NCI-H748 treated with DMSO at 0.1 percent for 48 hours (cell line): ENCODE measurements around the gene EDEM3.

Experiments
- DNase-seq: peaks from one replicate; lab custom pipeline; 2025; lab: John Stamatoyannopoulos, UW

The EDEM3 gene

DNA sequence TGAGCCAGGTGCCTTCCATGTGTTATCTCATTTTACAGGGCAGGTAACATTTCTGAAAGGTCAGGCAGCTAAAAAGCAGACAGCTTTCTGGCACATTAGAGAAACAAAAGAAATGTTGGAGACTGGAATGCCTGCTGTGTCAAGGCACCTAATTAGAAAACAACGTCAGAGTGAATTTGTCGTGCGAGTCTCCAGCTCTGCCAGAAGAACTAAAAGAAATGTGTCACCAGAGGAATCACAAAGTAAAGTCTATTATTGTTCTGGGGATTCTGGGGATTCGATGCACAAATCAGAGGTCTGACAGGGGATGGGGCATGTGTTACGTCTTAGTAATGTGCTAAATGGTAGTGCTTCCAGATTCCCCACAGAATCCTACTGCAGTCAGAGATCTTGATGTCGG, 89.3 kb downstream of the EDEM3 start:
- DNase-seq: no peak

DNA sequence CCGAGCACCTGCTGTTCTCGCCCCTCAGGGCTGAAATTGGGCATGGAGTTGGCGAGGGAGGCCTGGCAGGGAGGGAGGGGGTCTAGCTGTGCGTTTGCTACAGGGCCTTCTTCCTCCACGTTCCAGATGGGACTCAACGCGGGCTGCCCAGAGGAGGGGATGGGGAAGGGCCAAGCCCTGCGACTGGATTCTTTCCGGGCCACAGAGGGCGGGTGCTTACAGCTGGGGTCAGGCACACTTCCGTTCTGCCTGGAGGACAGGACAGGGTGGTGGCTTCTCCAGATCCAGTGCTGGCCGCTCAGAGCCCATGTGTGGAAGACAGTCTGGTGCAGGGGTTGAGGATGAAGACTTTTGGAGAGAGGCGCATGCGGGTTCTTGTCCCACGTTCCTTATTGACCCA, 90.0 kb downstream of the EDEM3 start:
- DNase-seq: no peak

DNA sequence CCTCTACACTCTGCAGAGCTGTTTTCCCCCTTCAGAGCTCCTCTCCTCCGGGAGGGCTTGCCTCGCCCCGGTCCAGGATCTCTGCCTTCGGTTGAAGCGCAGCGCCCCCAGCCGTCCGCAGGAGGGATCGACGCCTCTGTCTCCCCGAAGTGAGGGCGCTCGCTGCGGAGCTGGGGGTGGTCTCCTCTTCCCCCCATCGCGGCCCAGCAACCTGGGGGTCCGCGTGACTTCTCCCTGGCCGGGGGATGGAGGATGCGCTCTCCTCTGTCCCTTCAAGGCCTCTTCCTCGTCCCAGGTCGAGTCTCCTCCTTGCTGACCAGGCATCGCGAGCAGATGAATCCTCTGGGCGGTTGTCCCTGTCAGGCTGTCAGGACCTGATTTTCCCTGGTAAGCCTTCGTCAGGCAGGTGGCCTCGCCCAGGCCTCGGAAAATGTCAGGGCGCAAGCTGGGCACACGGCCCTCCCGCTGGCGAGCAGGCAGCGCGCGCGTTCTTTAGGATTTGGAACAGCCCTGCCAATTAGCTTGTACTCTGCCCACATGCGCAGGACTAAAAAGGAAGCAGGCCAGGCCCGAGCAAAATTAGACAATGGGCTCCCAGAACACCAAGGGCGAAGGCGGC, 90.5 kb downstream of the EDEM3 start:
- no peak for DNase-seq

DNA sequence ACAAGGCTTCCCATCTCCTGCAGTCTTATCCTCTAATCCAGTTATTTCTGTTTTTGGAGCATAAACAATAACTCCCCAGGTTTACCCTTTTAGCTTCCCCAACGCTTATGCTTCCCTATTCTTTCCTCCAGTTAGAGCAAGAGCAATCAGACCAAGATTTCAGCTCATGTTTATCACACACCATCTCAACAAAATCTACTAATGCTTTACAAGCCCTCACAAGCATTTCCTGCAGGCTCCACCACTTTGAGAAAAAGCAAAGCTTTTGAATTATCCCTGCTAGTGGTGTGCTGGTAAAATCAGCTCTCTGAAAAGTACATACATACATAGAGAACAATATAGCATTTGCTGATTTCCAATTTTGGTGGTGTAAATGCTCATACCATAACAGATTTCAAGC, 92.9 kb downstream of the EDEM3 start:
- DNase-seq: no peak

DNA sequence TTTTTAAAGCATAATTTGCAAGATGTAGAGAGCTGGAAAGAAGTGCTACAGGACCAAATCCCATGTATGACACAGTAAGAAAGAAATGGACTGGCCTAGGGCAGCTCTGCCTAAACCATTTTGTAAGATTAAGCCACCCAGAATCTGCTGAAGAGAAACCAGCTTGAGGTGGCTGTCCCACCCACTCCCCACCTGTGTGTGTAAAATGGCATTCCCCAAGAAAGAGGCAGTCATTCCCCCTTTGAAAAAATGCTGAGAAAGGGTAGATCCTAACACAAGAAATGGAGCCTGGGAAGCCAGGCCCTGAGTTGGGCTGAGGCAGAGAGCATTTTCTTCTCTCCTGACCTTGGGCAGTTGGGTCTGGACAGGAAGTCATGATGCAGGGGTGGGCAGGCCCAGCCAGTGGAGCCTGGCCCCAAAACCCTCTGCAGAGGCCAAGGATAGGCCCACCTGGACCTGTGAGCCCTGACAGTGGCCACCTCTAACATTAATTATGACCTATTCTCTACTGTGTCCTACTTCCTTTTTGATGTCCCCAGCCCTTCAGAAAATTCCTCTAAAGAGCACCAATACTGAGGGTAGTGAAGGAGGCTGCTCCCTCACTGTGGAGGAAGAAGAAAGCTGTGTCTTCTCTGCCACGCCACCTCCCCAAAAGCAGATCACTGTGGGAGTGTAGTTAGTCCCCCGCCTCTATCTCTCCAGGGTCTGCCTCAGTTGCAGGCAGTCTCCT, 94.0 kb downstream of the EDEM3 start:
- no peak for DNase-seq

DNA sequence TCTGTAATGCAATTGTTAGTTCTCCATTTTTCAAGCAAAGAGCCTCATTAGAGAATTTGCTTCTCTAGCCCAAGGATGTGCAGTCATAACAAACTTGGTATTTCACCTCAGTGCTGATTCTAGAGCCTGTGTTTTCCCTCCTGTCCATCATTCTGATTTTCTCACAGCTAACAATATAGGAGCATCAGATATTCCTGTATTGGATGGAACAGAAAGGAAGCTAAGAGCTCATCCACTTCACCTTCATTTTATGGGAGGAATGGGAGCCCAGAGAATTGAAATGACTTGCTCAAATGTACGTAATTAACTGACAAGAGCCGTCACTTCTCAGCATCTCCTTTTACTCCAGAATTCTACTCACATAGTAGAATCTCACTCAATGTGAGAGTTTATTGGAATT, 96.6 kb downstream of the EDEM3 start:
- DNase-seq: no peak

DNA sequence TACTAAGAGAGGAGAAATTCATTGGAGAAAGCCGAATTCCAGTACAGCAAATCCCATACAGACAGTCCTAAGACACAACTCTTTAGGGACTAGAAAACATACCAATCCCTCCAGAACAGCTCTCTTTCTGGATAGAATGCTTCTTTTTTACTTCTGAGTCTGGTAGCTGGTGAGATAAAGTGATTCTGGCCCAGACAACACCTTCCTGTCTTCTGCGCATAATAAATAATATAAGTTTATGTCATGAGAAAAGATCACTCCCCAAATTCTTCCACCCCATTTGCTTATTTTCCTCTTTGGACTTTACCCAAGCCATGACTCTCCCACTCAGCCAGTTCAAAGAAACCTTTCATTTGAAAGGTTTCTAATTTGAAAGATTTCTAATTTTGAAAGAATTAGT, 98.4 kb downstream of the EDEM3 start:
- no peak for DNase-seq

DNA sequence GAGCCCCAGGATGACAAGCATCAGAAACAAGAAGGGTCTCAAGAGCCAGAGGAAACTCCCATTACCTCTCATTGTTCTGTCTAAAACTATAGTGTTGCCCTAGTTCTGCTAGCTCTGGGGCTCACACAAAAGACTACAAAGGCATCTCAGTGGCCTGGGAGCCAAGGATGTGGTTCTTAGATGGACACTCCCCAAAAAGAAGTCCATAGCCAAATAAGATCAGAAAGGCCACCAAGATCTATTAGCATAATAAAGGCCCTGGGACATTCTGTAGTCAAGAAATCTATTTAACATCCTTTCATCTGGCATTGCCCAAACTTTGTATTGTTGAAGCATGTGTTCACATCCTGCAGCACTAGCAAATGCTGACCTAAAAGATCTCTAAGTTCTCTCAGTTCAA, 99.5 kb downstream of the EDEM3 start:
- no peak for DNase-seq

DNA sequence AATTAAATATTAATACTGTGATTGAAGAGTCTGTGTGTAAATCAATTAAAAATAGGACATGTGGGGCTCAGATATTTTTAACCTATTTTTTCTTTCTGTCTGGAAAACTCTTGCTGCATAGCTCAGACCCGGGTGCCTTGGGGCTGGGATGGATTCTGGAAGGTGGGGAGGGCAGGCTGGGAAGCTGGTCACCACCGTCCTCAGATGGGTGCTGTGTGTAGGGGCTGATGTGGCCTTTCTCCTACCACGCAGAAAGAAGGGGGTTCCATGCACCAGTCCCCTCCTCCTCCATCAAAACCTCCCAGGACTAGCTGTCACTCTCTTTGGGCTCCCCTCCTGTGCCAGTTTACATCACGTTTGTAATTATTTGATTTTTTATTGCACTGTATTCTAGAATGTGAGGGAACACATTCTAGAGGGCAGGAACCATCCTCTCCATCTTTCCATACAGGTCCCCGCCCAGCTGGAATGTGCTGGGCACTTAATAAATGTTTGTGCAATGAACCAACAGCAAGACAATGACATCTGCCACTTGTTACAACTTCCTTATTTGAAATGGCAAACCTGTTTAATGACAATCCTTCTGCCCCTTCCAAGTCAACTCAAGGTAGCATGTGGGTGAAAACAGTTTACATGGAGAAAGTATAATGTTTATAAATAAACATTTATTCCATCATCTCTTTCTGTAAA, 104.3 kb downstream of the EDEM3 start:
- no peak for DNase-seq

DNA sequence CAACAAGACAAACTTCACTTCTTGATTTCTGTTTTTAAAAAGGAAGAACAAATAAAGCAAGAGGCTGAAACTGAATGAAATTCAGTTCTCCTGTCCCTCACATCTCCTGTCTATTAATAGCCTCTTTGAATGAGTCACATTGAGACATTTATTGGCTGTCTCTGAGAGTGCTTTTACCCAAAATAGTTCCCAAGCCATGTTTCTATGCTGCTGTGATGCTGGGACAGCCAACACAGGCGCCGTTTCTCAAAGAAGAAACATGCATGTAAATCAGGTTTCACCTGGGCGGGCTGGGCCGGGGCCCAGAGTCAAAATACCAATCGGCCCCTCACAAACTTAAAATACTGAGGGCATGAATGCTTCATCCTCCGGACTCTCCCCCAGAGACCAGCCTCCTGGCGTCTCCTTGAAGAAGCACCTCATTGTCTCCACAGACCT, 105.2 kb downstream of the EDEM3 start:
- no peak for DNase-seq

DNA sequence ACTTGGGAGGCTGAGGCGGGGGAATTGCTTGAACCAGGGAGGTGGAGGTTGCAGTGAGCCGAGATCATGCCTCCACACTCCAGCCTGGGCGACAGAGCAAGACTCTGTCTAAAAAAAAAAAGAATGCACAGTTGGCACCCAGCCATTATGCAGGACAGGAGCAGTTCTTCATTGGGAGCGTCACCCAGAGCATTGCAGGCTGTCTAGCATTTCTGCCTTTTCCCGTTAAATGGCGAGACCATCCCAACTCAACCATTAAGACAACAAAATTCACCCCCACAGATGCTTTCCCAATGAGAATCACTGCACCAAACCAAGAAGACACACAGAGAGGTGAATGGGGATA, 105.8 kb downstream of the EDEM3 start:
- no peak for DNase-seq

DNA sequence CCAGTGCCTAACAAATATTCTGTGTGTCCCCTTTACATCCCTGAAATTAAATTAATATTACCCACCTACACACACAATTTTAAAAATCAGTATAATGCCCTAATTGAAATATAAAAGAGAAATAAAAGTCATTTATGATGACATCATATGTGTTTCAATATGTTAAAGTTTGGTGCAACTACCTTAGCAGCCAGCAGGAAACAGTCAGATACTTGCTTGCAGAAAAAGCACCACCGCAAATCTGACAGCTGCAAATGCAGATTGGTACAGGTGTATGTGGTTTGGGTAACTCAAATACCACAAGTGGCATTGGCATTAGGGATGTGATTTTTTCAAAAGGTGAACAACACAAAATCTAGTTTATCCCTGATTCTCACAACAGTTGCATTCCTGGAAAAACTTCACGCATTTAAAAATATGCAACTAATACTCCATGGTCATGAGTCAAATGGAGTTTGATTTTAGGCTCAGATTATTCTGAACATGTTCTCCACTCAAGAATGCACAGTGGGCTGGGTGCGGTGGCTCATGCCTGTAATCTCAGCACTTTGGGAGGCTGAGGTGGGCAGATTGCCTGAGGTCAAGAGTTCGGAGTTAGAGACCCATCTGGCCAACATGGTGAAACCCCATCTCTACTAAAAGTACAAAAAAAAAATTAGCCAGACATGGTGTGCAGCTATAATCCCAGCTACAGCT, 106.3 kb downstream of the EDEM3 start:
- no peak for DNase-seq

DNA sequence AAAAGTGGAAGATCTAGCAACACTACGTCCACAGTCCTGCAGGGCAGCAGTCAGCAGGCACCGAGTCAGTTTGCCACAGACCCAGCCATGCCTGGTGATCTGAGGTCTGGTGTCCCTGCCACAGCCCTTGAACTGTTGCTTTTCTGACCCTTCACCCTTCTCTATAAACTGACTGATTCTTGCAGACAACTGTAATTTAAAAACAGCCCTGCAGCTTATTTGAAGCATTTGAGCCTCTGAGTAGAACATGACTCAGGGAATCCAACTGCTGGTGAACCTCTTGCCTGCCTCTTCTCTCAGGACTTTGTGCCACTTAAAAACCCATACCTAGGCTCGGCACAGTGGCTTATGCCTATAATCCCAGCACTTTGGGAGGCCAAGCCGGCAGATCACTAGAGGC, 107.2 kb downstream of the EDEM3 start:
- no peak for DNase-seq

DNA sequence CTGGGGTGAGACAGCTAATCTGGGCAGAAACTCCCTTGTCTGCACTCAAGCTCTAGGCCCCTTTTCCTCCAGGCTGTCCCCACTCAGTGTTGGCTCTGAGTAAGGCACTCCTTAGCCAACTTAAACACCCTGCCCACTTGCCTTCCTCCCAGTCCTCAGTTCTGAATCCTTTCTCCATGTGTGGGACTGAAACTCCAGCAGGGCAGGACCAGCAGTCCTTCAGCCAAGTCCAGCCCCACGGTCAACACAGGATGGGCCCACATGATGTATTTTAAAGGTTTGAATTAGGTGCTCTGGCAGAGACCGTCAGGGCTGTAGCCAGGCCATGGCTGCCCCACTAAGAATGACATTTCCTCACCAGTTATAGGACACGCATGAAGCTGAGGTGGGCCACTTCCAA, 107.8 kb downstream of the EDEM3 start:
- no peak for DNase-seq

DNA sequence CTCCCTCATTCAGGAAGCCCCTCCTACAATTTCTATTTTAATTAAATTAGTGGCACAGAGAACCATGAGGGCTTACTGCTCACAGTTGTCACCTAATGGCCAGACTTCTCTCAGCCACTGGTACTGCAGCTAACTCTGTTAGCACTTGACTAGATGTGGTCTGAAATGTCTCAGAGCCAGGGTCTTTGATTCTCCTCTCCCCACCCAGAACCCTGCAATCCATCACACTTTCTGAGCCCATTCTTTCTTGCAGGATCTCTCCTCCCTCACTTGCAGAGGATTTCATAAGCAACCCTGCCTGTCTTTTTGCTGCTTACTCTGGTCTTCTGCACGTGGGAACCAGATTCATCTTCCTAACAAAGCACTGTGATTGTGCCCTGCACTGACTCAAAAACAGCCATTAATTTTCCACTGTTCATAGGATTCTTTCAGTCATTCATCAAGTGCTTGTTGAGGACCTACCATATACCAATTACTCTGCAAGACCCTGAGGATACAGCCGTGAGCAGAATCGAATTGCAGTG, 108.4 kb downstream of the EDEM3 start:
- DNase-seq: no peak

DNA sequence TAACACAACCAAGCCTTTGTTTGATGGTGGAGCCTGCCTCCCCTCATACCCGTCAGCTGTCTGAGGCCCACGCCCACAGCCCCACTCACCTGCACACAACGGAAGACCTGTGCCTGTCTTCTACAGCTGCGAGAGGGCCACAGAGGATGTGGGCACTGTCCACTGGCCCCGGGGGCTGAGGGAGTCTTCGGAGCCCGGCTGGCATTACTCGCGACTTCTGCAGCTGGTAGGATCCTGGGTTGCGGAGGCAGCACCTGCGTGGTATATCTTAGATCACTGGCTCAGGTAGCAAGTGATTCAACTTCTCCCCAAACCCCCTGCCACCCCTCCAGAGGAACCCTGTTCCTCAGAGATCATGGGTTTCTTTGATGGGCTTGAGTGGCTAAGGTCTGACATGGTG, 109.9 kb downstream of the EDEM3 start:
- DNase-seq: no peak

DNA sequence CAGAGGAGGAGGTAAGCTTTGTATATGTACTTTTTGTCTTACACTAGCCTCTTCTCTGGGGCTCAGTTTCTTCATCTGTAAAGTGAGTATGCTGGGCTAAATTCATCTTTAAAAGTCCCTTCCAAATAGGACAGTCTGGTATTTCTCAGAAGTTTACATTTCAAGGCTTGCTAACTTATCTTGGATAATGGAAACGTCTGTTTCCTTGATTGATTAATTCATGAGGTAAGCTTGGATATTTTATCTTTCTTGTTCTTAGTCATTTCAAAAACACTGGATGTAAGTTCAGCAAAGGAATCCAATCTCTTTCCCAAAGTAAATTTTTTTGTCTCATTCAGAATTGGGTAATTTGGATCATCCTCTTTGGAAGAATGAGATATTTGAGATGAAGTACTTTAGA, 111.0 kb downstream of the EDEM3 start:
- no peak for DNase-seq

DNA sequence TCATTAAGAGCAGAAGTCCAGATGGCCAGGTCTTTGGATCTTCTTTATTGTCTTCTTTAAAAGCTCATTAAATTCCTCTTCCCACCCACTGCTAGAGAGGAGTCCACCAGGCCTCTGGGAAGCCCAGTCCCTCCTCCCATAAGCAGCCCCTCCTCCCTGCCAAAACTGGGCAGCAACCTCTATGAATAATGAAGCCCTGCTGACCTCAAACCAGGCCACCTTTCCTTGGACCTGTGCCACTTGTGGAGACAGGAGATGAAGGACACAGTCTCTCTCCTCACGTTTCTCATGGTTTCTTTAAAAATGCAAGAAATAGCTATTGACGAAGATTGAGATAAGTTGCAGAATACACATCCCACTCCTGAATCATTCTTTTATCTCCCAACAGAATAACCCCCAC, 112.8 kb downstream of the EDEM3 start:
- DNase-seq: no peak

DNA sequence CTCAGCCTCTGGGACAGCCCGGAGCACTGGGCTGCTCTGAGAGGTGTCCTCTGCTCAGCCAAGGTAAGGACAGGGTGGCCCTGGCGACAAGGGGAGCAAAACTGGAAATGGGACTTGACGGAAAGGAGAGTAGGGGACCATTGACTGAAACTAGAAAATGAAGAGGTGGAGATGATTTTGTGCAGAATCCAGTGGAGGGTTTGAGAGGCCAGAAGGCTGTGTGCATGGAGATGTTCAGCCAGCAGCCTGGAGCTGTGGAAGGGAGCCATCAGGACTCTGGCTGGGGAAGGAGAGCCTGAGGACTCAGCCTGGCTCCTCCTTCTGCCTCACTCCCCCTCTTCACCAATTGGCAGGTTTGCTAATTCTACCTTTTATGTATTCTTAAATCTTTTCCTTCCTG, 114.2 kb downstream of the EDEM3 start:
- no peak for DNase-seq
